GM03348 (cell line): ENCODE measurements around the gene LRRIQ1.
"Not testable (repeated sequence)": the region's sequence is repeated elsewhere in the genome, so short reads cannot be mapped to it uniquely, and the experiment has no call there.

ENCODE experiments used
- DNase-seq: peaks from one replicate; pipeline ENCODE4 v3.0.0; 2012; ENCODE audit warnings: low spot score

The LRRIQ1 gene

GRCh38 chr12:85036234-85036707, at the start of gene LRRIQ1, which contains the start of gene TSPAN19:
Gene LRRIQ1 (plus strand): TSS chr12:85036351. CDS start chr12:85038177, 1,826 bp downstream.
Gene TSPAN19 (minus strand): TSS chr12:85036277. CDS start chr12:85029946, 6,331 bp downstream.
- peak; percentile 60 for DNase-seq

GRCh38 chr12:84986586-84986985, 49.6 kb upstream of the LRRIQ1 start:
- DNase-seq: no peak

GRCh38 chr12:84994426-84994825, 41.7 kb upstream of the LRRIQ1 start:
- no peak for DNase-seq

- no peak for DNase-seq
Observed at GRCh38 chr12:84995641-84996040, 40.5 kb upstream of the LRRIQ1 start.

- DNase-seq: no peak
Observed at GRCh38 chr12:84996759-84997158, 39.4 kb upstream of the LRRIQ1 start.

- no peak for DNase-seq
Observed at GRCh38 chr12:84998341-84998740, 37.8 kb upstream of the LRRIQ1 start.

- no peak for DNase-seq
Observed at GRCh38 chr12:85000729-85001128, 35.4 kb upstream of the LRRIQ1 start.

GRCh38 chr12:85002778-85003296, 33.3 kb upstream of the LRRIQ1 start:
- DNase-seq: no peak

- DNase-seq: no peak
Observed at GRCh38 chr12:85004204-85004603, 31.9 kb upstream of the LRRIQ1 start.

GRCh38 chr12:85005047-85005446, 31.1 kb upstream of the LRRIQ1 start:
- not testable (repeated sequence) for DNase-seq

GRCh38 chr12:85005615-85006014, 30.5 kb upstream of the LRRIQ1 start:
- DNase-seq: no peak

- DNase-seq: no peak
Observed at GRCh38 chr12:85006206-85006605, 29.9 kb upstream of the LRRIQ1 start.

- DNase-seq: peak; percentile 3
Observed at GRCh38 chr12:85007836-85008235, 28.3 kb upstream of the LRRIQ1 start.

GRCh38 chr12:85016413-85016812, 19.7 kb upstream of the LRRIQ1 start:
- DNase-seq: peak; percentile 74

GRCh38 chr12:85017133-85017532, 19.0 kb upstream of the LRRIQ1 start:
- DNase-seq: no peak

- DNase-seq: no peak
Observed at GRCh38 chr12:85017618-85018017, 18.5 kb upstream of the LRRIQ1 start.

GRCh38 chr12:85018098-85018497, 18.1 kb upstream of the LRRIQ1 start:
- no peak for DNase-seq

GRCh38 chr12:85029456-85029855, 6.7 kb upstream of the LRRIQ1 start:
- DNase-seq: peak; percentile 30

- DNase-seq: no peak
Observed at GRCh38 chr12:85036733-85037132, 582 bp downstream of the LRRIQ1 start.

- DNase-seq: no peak
Observed at GRCh38 chr12:85041395-85041794, 5.2 kb downstream of the LRRIQ1 start.

- no peak for DNase-seq
Observed at GRCh38 chr12:85043829-85044228, 7.7 kb downstream of the LRRIQ1 start.

GRCh38 chr12:85057370-85057963, 21.3 kb downstream of the LRRIQ1 start:
- peak; percentile 26 for DNase-seq

GRCh38 chr12:85058339-85058738, 22.2 kb downstream of the LRRIQ1 start:
- no peak for DNase-seq

- no peak for DNase-seq
Observed at GRCh38 chr12:85059594-85059993, 23.4 kb downstream of the LRRIQ1 start.
